NCI-H774 (cell line): Measurements from ENCODE around the gene DRICH1.
"Not testable (repeated sequence)": the region's sequence is repeated elsewhere in the genome, so short reads cannot be mapped to it uniquely, and the experiment has no call there.

ENCODE experiments used
- DNase-seq: peaks from one replicate; lab custom pipeline; 2025; lab: John Stamatoyannopoulos, UW

DRICH1 gene

DNA sequence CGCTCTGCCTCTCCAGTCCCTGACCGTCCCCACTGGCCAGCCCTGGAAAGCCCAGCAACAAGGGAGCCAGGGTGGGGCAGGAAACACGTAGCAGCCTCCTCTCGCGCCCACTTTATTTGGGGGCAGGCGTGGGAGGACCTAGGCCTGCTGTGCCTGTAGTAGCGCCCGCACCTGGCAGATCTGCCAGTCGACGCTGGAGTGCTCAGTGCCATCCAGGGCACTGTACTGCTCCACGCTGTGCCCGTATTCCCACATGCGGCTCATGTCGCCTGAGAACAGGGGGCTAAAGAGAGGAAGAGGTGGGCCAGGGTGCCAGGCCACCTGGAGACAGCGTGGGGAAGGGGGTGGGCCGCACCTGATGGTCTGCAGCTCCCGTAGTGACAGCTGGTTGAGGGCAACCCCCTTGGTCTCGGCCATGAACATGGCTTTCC, 17.0 kb upstream of the DRICH1 start:
- no peak for DNase-seq

DNA sequence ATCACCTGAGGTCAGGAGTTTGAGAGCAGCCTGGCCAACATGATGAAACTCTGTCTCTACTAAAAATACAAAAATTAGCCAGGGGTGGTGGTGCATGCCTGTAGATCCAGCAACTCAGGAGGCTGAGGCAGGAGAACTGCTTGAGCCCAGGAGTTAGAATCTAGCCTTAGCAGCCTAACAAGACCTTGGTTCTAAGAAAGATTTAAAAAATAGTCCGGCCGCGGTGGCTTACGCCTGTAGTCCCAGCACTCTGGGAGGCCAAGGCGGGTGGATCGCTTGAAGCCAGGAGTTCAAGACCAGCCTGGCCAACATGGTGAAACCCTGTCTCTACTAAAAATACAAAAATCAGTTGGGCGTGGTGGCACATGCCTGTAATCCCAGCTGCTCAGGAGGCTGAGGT, 14.4 kb upstream of the DRICH1 start:
- DNase-seq, result not testable (repeated sequence)

DNA sequence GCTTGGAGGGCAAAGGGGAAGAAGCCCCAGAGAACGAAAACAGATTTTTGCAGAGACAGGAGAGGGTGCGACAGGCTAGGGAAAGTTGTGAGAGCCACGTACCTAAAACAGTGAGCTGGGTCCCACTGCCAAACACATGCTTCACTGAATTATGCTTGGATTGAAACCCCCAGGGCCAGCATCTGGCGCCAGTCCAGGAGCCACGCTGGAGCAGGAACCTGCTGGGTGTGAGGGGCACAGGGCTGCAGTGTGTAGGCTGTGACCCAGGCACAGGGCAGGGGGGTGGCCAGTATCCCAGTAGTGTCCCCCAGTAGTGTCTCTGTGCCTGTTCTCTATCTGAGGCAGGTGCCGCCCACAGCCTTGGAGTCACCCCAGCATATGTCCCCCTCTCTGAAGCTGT, 8.1 kb upstream of the DRICH1 start:
- not testable (repeated sequence) for DNase-seq

DNA sequence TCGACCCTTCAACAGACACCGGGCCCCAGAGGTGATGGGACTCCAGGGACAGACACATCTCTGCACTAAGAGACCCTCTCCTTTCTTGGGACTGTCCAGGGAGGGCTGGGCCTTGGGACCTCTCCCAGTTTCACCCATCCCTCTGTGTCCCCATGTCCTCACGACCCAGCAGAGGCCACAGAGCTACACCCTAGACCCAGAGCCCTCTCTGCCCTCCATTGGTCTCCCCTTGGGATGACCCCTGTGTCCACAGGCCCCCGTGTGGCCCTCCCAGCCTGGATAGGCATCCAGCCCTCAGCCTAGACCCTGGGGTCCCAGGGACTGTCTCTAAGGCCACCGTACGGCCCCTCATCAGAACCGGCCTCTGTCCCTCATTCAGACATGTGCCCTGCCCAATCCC, 7.5 kb upstream of the DRICH1 start:
- no peak for DNase-seq

DNA sequence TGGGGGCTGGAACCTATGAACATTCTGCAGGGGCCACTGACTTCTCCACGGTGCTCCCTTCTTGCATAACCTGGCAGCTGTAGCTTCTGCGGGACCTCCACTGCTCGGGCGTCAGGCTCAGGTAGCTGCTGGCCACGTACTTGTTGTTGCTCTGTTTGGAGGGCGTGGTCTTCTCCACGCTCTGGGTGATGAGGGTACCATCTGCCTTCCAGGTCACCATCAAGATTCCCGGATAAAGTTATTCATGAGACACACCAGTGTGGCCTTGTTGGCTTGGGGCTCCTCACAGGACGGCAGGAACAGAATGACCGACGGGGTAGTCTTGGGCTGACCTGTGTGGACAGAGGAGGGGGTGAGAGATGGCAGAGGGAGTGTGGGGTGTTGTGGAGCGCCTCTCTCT, 6.5 kb upstream of the DRICH1 start:
- no peak for DNase-seq

DNA sequence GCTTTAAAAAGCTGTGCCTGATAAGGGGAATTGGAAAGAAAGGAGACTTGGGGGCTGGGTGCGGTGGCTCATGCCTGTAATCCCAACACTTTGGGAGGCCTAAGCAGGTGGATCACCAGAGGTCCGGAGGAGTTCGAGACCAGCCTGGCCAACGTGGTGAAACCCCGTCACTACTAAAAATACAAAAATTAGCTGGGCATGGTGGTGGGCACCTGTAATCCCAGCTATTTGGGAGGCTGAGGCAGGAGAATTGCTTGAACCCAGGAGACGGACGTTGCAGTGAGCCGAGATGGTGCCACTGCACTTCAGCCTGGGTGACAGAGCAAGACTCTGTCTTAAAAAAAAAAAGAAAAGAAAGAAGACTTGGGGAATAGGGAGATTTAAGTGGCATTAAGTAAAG, 3.2 kb upstream of the DRICH1 start:
- DNase-seq, result not testable (repeated sequence)

DNA sequence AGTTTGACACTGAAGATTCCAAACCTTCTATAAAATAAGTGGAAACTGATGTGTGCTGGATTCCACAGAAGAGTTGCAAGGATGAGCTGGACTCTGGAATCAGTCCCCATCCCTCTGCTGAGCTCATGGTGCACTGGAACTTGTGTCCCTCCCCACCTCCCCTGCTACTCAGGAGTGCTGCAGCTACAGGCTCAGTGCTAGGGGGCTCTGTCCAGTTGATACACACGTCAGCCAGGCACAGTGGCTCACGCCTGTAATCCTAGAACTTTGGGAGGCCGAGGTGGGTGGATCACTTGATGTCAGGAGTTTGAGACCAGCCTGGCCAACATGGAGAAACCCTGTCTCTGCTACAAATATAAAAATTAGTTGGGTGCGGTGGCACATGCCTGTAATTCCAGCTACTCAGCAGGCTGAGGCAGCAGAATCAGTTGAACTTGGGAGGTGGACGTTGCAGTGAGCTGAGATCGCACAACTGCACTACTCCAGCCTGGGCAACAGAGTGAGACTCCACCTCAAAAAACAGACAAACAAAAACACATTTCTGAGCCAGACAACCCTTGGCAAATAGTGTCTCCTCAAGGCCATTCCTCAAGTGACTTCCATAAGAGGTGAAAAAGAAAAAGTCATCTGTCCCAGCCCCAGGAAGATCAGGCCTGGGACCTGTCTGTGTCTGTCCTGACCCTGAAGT, 3.9 kb downstream of the DRICH1 start:
- DNase-seq, result not testable (repeated sequence)

DNA sequence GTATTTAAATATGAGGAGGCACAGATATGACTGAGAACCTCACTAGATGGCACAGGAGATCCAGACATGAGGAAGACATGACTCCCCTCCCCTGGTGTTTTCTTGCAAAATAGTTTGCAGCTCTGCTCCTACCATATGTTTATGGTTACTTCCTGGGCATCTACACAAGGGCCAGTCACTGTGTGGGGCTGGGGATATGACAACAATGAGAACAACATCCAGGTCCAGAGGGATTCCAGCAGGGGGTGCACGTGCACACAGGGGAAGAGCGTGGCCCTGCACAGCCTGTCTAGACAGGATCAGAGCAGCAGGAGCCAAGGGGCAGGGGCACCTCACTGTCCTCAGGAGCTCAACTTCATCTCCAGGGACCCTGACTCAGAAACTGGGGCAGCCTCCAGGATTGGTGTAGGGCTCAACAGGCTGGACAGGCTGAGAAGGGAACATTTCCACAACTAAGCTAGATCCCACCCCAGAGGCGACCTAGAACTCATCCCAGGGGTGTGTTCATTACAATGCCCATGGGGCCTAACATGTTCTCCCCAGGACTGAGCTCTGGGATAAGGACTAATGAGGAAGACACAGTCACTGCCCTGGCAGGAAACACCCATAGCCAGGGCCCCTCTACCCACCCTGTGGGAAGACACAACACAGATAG, 4.6 kb downstream of the DRICH1 start:
- not testable (repeated sequence) for DNase-seq

DNA sequence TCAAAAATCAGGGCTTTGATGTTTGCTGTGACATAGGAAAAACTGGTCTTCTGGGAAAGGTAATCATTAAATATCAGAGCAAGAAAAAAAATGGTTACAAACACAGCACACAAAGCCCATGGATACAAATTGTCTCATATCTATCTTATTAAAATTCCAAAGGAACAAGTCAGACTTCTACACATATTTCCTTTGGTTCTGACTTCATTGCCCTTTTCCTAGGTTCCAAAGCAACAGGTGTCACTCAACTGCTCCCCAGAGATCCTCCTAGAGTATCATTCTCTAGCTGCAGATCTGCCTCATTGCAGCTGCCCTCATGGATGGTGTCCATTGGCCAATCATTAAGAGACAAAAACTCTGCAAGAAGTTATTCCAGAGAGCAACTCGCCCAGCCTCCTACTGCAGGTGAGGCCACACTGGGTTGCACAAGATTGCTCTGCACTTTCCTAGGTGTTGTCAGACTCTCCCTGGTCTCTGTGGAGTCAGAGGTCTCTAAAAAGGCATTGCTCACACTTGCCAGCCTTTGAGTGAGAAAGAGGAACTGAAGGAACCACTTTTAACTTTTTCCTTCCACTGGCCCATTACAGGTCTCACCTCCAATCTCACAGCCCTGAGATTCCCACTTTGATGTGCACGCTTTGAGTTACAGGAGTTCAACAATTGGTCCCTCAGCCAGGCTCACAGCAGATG, 5.7 kb downstream of the DRICH1 start:
- no peak for DNase-seq

DNA sequence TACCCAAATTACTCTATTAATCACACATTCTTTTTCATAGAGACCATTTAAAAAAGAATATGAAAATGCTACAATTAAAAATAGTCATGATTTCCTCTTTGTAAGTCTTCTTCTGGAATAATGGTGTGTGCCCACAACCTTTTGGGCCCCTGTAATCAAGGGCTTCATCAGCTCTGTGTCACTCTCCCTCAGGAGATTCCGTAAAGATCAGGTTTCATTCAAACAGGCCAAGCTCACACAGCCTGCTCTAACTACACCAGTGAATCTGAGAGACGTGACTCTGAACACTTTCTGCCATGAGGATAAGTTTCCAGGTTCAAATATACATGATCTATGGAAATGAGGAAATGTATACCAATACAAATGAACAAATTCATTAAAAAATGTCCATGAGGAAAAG, 9.5 kb downstream of the DRICH1 start:
- DNase-seq, result no peak

GRCh38 chr22:23621916-23622315, 10.2 kb downstream of the DRICH1 start:
- not testable (repeated sequence) for DNase-seq

GRCh38 chr22:23621082-23621780, 10.9 kb downstream of the DRICH1 start:
- no peak for DNase-seq

GRCh38 chr22:23613193-23613972, 18.7 kb downstream of the DRICH1 start:
- DNase-seq, result no peak

- DNase-seq, result no peak
Measured at GRCh38 chr22:23609983-23610781, 21.9 kb downstream of the DRICH1 start.

- no peak for DNase-seq
Measured at GRCh38 chr22:23608583-23608982, 23.5 kb downstream of the DRICH1 start.

DNA sequence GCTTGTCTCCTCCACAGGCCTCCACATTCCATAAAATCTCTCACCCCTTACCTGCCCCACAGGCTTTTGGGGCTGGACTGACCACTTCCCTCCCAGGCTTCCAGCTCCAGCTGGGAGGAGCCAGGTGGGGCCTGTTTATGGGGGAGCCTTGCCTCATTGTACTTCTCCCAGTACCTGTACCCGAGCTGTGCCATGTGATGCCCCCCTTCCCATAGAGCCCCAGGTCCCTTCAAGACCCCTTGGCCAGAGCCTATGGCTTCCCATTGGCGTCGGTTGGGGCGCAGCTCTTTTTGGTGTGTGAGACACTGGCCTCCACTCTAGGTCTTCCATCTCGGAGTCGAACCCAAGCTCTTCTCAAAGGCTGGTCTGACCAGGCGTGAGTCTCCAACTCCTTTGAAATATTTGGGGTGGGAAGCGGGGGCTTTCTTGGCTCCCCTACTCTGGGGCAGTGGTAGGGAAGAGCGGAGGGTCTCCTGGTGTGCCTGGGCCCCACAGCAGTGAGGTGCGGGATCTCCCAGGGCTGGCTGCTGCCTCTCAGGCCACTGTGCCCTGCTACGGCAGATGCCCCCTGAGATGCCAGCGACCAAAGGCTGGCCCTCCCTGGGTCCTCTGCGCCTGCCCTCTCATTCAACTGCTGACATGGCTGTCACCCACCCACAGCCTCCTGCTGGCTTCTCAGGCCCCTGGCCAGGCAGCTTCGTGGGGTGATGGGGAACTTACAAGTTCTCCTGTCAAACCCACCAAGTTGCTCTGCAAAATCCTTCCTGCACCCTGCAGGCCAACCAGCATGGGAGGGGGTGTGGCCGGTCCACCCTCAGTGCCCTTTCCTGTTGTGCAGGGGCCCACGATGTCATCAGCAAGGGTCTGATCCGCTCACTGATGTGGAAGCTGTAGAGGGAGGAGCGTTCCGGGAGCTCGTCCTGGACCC, 25.7 kb downstream of the DRICH1 start:
- no peak for DNase-seq

DNA sequence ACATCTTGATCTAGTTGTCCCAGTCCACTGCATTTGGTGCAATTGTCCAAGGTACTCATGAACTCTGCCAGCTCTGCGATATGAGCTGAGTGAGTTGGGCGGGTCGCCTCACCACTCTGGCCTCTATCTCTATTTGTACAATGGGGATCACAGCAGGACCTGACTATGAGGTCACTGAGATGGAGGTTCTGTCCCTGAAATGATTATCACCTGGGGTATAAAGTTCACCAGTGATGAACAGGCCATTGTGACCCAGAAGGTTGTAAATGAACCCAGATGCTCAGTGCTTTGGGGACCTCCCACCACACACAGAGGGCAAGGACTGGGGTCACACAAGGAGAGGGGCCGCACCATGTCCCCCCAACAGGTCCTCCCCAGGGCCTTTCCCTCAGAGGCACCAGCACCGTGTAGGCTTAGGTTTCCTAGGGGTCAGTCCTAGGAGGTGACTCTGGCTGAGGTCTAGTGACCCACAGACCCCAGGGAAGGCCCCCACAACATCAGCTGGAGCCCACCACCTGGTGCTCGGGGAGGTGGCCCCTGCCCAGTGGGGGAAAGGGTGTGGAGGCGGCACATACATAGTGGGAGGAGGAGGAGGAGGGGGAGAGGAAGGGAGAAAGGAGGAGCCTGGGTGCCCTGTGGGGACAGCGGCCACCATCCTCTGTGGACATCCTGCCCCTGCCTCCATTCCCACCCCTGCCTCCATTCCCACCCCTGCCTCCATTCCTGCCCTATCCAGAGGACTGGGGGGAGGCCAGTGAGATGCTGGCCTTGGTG, 27.0 kb downstream of the DRICH1 start:
- DNase-seq, result no peak

DNA sequence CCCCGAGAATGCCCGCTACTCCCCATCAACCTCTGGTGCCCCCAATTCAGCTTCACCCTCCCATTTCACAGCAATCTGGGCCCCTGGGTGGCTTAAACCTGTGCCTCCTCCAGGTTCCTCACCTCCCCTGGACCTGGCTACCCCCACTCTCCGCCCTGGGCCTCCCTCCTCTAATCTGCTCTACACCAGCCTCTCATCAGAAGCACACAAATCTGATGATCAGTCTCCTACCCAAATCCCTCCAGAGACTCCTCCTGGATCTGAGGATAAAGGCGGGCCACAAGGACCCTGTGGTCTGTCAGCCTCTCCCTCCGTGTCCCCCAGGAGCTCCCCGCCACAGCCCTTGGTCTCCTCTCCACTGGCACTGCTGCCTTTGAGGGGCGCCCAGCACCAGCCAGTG, 28.9 kb downstream of the DRICH1 start:
- no peak for DNase-seq
